ENCODE measurements around the gene LYSMD3.
"Not testable (repeated sequence)": the region's sequence is repeated elsewhere in the genome, so short reads cannot be mapped to it uniquely, and the experiment has no call there.

Gene LYSMD3

GRCh38 chr5:90529194-90529938, at the start of gene LYSMD3:
Gene LYSMD3, minus strand, starts transcription at chr5:90529584. Its CDS starts 4,295 bp downstream, at chr5:90525289.
- peaks cover 4% of the 10 kb centered on the region; the same call in 1 of the 2 replicates for H3K4me1 ChIP-seq (ENCODE audit: insufficient read depth, low read length)
- H3K9me3 ChIP-seq (ENCODE audit: control insufficient read depth, insufficient read depth, low read length), result no peaks in the 10 kb centered on the region
- H3K9ac ChIP-seq (ENCODE audit: low read depth, low read length), result peak within 1 kb of the TSS; percentile 100
- peaks cover 3% of the 10 kb centered on the region; the same call in 1 of the 2 replicates for H3K36me3 ChIP-seq (ENCODE audit: insufficient read depth, low read length)

- not testable (repeated sequence) for H3K4me1 ChIP-seq (ENCODE audit: insufficient read depth, low read length); H3K9me3 ChIP-seq (ENCODE audit: control insufficient read depth, insufficient read depth, low read length); H3K9ac ChIP-seq (ENCODE audit: low read depth, low read length); H3K36me3 ChIP-seq (ENCODE audit: insufficient read depth, low read length)
Measured at GRCh38 chr5:90576566-90576965, 47.2 kb upstream of the LYSMD3 start.

DNA sequence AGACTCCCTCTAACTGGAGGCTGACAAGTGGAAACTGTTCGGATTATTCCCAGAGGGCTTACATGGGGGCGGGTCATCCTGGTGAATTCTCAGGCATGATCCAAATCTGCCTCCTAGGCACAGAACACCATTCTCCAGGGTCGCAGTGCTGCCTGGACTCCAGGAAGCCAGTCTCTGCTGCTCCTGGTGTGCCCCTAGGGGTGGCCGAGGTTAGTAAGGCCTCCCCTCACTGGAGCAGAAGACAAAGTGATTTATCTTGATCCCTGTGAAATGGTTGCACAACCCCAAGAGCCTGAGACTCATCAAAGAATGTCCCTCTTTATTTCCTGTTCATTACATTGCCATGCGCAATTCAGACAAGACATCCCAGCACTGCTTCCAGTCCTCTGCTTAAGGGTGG, 46.3 kb upstream of the LYSMD3 start:
- H3K4me1 ChIP-seq (ENCODE audit: insufficient read depth, low read length), result peaks cover 10% of the 10 kb centered on the region; the same call in 1 of the 2 replicates
- no peaks in the 10 kb centered on the region for H3K9me3 ChIP-seq (ENCODE audit: control insufficient read depth, insufficient read depth, low read length)
- H3K36me3 ChIP-seq (ENCODE audit: insufficient read depth, low read length), result no peaks in the 10 kb centered on the region
- no peak overlapping the region for H3K9ac ChIP-seq (ENCODE audit: low read depth, low read length)

DNA sequence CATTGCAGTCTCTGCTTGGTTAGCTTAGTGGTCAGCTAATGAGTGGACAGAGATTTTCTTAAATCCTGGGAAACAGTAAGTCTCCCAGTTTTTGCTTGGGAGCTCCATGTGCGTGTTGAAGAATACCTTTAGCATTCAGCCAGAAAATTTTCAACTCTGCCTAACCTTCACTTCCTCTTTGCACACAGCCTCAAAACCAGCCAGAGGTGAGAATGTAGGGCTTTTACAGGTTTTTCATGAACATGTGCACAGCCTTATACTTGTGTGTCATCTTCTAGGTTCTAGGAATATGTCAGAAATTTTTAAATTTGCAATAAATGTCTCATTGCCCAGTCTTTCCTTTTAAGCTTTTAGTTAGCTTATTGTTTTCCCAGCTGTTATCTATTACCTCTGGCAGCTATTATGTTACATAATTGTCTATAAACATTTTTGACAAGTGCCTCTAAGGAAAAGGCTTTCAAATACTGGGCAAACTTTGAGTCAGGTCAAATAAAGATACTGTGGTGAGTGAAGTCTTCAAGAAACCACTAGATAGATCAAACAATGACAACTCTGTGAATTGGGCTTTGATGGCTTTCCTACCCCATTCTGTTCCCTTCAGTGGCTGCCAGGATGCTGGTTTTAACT, 41.9 kb upstream of the LYSMD3 start:
- H3K9me3 ChIP-seq (ENCODE audit: control insufficient read depth, insufficient read depth, low read length), result peaks cover 8% of the 10 kb centered on the region; the same call in 1 of the 2 replicates
- H3K4me1 ChIP-seq (ENCODE audit: insufficient read depth, low read length), result peaks cover 10% of the 10 kb centered on the region; the same call in 1 of the 2 replicates
- H3K9ac ChIP-seq (ENCODE audit: low read depth, low read length), result no peak overlapping the region
- H3K36me3 ChIP-seq (ENCODE audit: insufficient read depth, low read length), result no peaks in the 10 kb centered on the region

GRCh38 chr5:90570034-90570433, 40.6 kb upstream of the LYSMD3 start:
- H3K9me3 ChIP-seq (ENCODE audit: control insufficient read depth, insufficient read depth, low read length), result peaks cover 8% of the 10 kb centered on the region; the same call in 1 of the 2 replicates
- H3K36me3 ChIP-seq (ENCODE audit: insufficient read depth, low read length), result no peaks in the 10 kb centered on the region
- peaks cover 10% of the 10 kb centered on the region; the same call in 1 of the 2 replicates for H3K4me1 ChIP-seq (ENCODE audit: insufficient read depth, low read length)
- H3K9ac ChIP-seq (ENCODE audit: low read depth, low read length), result no peak overlapping the region

DNA sequence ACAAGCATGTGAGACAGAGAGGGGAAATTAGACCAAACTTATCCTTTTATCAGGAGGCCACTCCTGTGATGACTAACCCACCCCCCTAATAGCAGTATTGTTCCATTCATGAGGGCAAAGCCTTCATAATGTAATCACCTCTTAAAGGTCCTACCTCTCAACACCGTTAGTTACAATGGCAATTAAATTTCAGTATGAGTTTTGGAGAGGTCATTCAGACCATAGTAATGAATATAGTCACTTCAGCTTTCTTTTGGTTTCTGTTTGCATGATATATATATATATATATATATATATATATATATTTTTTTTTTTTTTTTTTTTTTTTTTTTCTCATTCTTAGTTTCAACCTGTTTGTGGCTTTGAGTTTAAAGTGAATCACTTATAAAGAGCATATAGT, 39.7 kb upstream of the LYSMD3 start:
- H3K9ac ChIP-seq (ENCODE audit: low read depth, low read length), result no peak overlapping the region
- no peaks in the 10 kb centered on the region for H3K36me3 ChIP-seq (ENCODE audit: insufficient read depth, low read length)

DNA sequence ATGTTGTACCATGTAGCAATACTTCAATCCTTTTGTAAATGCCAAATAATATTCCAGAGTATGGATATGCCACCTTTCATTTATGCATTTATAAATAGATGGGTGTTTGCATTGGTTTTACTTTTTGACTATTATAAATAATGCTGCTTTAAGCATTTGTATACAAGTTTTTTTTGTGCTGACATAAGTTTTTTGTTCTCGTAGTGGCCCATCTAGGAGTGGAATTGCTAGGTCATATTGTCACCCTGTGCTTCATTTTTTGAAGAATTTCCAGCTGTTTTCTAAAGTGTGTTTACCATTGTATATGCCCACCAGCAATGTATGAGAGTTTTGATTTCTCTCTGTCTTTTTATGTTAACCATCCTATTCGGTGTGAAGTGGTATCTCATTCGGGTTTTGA, 36.1 kb upstream of the LYSMD3 start:
- Histone ChIP-seq H3K36me3 (ENCODE audit: insufficient read depth, low read length) (no peaks in the 10 kb centered on the region), H3K9ac (ENCODE audit: low read depth, low read length) (no peak overlapping the region), H3K4me1 (ENCODE audit: insufficient read depth, low read length) (peaks cover 28% of the 10 kb centered on the region; the same call in 1 of the 2 replicates), H3K9me3 (ENCODE audit: control insufficient read depth, insufficient read depth, low read length) (peaks cover 7% of the 10 kb centered on the region; the same call in 1 of the 2 replicates)

More for the DNA sequence above, 39.7 kb upstream of the LYSMD3 start:
- Histone ChIP-seq H3K4me1 (ENCODE audit: insufficient read depth, low read length) (peaks cover 12% of the 10 kb centered on the region; the same call in 1 of the 2 replicates), H3K9me3 (ENCODE audit: control insufficient read depth, insufficient read depth, low read length) (peaks cover 8% of the 10 kb centered on the region; the same call in 1 of the 2 replicates)

- H3K9me3 ChIP-seq (ENCODE audit: control insufficient read depth, insufficient read depth, low read length), result no peaks in the 10 kb centered on the region
- H3K36me3 ChIP-seq (ENCODE audit: insufficient read depth, low read length), result no peaks in the 10 kb centered on the region
- H3K9ac ChIP-seq (ENCODE audit: low read depth, low read length), result no peak overlapping the region
- peaks cover 28% of the 10 kb centered on the region; the same call in 1 of the 2 replicates for H3K4me1 ChIP-seq (ENCODE audit: insufficient read depth, low read length)
Measured at GRCh38 chr5:90563108-90563507, 33.7 kb upstream of the LYSMD3 start.

GRCh38 chr5:90562341-90562740, 33.0 kb upstream of the LYSMD3 start:
- H3K9ac ChIP-seq (ENCODE audit: low read depth, low read length), result no peak overlapping the region
- H3K9me3 ChIP-seq (ENCODE audit: control insufficient read depth, insufficient read depth, low read length), result no peaks in the 10 kb centered on the region
- H3K4me1 ChIP-seq (ENCODE audit: insufficient read depth, low read length), result peaks cover 29% of the 10 kb centered on the region
- H3K36me3 ChIP-seq (ENCODE audit: insufficient read depth, low read length), result no peaks in the 10 kb centered on the region

- Histone ChIP-seq H3K9me3 (ENCODE audit: control insufficient read depth, insufficient read depth, low read length) (no peaks in the 10 kb centered on the region), H3K36me3 (ENCODE audit: insufficient read depth, low read length) (no peaks in the 10 kb centered on the region), H3K4me1 (ENCODE audit: insufficient read depth, low read length) (peaks cover 34% of the 10 kb centered on the region), H3K9ac (ENCODE audit: low read depth, low read length) (no peak overlapping the region)
Measured at GRCh38 chr5:90561766-90562165, 32.4 kb upstream of the LYSMD3 start.

DNA sequence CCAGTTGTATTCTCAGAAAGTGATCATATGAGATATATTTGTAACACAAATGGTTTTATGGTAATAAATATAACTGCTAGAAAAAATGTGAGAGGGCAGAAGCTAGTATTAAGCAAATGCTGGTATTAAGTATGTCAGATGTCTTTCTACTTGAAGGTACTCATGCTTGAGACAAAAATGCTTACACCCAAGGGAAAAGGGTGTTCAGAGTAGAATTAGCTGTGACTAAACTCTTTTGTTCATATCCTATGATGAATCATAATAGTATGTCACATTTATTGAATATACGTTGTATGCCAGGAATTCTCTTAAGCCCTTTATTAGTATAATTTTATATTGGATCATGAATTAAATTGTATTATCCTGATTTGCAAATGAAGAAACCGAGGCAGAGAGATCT, 31.4 kb upstream of the LYSMD3 start:
- Histone ChIP-seq H3K4me1 (ENCODE audit: insufficient read depth, low read length) (peaks cover 40% of the 10 kb centered on the region), H3K9ac (ENCODE audit: low read depth, low read length) (no peak overlapping the region), H3K36me3 (ENCODE audit: insufficient read depth, low read length) (no peaks in the 10 kb centered on the region), H3K9me3 (ENCODE audit: control insufficient read depth, insufficient read depth, low read length) (no peaks in the 10 kb centered on the region)

DNA sequence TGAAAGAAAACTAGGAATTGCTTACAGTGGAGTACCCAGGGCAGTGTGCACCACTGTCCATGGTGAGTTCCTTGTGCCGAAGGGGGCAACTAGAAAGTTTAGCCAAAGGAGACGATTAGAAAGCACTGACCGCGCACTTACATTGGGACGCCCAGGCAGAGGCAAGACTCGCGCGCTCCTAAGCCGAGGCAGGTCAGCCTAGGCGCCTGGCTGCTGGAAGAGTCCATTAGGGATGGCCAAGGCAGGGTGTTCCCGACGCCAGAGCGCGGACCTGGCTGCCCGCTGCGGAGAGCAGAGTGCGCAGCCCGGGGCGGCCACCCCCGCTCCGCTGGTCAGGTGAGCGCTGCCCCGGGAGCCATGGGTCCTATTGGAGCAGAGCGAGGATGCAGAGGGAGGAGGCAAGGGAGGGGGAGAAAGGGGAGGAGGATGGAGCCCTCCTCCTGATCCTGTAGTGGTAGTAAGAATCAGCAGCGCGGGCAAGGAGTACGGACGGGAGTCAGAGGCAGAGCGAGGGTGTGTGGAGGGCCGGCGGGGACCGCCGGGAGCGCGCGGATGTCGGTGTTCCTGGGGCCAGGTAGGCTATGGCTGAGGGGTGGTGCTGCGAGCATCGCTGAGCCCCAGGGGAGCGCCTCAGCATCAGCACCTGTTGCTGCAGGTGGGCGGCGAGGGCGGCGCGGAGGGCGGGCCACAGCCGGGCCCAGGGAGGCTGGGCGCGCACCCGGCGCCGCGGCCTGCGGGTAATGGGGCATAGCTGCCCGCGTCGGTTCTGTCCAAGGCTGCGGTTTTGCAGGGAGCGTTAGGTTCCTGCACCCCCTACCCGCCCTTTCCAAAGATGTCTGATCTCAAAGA, 29.2 kb upstream of the LYSMD3 start, which contains the start of gene ADGRV1:
Gene ADGRV1 (plus strand): TSS at position 454 of the 849 bp plus-strand sequence. CDS start 99 bp downstream, at position 553.
- no peaks in the 10 kb centered on the region for H3K9me3 ChIP-seq (ENCODE audit: control insufficient read depth, insufficient read depth, low read length)
- no peaks in the 10 kb centered on the region for H3K36me3 ChIP-seq (ENCODE audit: insufficient read depth, low read length)
- peak within 1 kb of the TSS; percentile 82 for H3K9ac ChIP-seq (ENCODE audit: low read depth, low read length)
- peaks cover 51% of the 10 kb centered on the region for H3K4me1 ChIP-seq (ENCODE audit: insufficient read depth, low read length)

GRCh38 chr5:90557871-90558270, 28.5 kb upstream of the LYSMD3 start:
- Histone ChIP-seq H3K9ac (ENCODE audit: low read depth, low read length) (peak overlapping the region; percentile 82), H3K9me3 (ENCODE audit: control insufficient read depth, insufficient read depth, low read length) (no peaks in the 10 kb centered on the region), H3K36me3 (ENCODE audit: insufficient read depth, low read length) (no peaks in the 10 kb centered on the region), H3K4me1 (ENCODE audit: insufficient read depth, low read length) (peaks cover 45% of the 10 kb centered on the region)

DNA sequence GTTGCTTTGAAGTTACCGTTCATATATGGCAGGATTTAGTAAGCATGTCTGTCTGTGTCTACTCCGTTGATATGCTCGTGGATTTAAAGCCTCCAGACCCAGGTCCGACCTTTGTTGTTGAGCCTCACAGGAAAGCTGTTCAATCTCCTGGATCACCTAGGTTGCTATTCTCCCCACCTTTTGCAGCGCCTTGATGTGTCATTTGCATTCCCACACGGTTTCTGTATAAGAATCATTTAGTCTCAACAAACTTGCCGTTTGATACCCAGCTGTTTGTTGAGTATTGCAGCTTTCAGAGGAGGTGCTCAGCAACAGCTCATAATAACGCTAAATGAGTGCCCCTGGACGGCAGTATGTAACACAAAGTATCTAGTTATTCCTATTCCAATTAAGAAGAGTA, 28.0 kb upstream of the LYSMD3 start:
- Histone ChIP-seq H3K9ac (ENCODE audit: low read depth, low read length) (peak overlapping the region; percentile 82), H3K4me1 (ENCODE audit: insufficient read depth, low read length) (peaks cover 43% of the 10 kb centered on the region), H3K36me3 (ENCODE audit: insufficient read depth, low read length) (no peaks in the 10 kb centered on the region), H3K9me3 (ENCODE audit: control insufficient read depth, insufficient read depth, low read length) (no peaks in the 10 kb centered on the region)
